ENCODE measurements around the gene TIMM50. TPM values are rescaled to one million over a fixed set of nuclear protein-coding genes. Genes with fewer than 3 reads are reported as not detected.
A peak's percentile ranks its signal among the peaks of the same experiment; 100 is the strongest.

The TIMM50 gene
- total RNA-seq, 4 donors from 2014 or later: 38.4 to 65.5 (median 55.4) TPM

DNA sequence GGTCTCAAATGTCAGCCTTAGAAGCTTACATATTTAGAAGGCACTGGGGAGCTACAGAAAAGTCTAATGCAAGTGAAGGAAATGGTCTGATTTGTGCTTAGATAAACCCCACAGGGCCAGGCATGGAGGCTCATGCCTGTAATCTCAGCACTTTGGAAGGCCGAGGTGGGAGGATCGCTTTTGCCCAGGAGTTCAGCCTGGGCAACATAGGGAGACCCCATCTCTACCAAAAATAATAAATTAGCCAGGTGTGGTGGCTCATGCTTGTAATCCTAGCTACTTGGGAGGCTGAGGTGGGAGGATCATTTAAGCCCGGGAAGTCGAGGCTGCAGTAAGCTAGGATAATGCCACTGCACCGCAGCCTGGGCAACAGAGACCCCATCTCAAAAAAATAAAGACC lies 15.4 kb downstream of the TIMM50 start:
- TF ChIP-seq, protein P1, sequence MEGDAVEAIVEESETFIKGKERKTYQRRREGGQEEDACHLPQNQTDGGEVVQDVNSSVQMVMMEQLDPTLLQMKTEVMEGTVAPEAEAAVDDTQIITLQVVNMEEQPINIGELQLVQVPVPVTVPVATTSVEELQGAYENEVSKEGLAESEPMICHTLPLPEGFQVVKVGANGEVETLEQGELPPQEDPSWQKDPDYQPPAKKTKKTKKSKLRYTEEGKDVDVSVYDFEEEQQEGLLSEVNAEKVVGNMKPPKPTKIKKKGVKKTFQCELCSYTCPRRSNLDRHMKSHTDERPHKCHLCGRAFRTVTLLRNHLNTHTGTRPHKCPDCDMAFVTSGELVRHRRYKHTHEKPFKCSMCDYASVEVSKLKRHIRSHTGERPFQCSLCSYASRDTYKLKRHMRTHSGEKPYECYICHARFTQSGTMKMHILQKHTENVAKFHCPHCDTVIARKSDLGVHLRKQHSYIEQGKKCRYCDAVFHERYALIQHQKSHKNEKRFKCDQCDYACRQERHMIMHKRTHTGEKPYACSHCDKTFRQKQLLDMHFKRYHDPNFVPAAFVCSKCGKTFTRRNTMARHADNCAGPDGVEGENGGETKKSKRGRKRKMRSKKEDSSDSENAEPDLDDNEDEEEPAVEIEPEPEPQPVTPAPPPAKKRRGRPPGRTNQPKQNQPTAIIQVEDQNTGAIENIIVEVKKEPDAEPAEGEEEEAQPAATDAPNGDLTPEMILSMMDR (IDR thresholded peaks at IDR 0.05): no peak
- TF ChIP-seq POLR2A (IDR thresholded peaks at IDR 0.05): no peak
- no peak for TF ChIP-seq EP300 (IDR thresholded peaks at IDR 0.05)
- no peaks in the 10 kb centered on the region for H3K9me3 ChIP-seq
- H3K4me3 ChIP-seq: no peak overlapping the region
- H3K27me3 ChIP-seq: peaks cover 0 to 55% of the 10 kb centered on the region in 2 donors
- peaks cover 0 to 14% (median 0%) of the 10 kb centered on the region in 3 donors for H3K36me3 ChIP-seq
- peaks cover 0 to 18% (median 10%) of the 10 kb centered on the region in 4 donors for H3K4me1 ChIP-seq
- 63 to 70% methylated on average over 5 of the region's 5 CpGs for WGBS, 2 donors
- DNase-seq (ENCODE audit: low spot score in 2 of 2): no peak
- H3K27ac ChIP-seq: no peak overlapping the region

DNA sequence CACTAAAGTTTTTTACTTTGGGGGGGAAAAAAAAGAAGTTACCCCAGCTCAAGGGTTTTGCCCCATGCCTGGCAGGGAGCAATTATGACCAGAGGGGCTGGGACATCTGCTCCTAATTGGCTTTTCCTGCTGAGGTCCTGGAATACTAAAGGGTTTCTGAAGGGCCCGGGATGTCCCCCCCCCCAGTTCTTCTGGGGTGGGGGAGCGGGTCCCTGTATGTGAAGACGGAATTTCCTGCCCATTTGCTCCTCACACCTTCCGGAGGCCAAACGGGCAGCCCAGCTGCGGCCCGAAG lies 17.0 kb downstream of the TIMM50 start:
- H3K27me3 ChIP-seq: peaks cover 0 to 64% of the 10 kb centered on the region in 2 donors
- H3K9me3 ChIP-seq: peaks cover 0 to 1% (median 0%) of the 10 kb centered on the region in 4 donors
- no peak for DNase-seq (ENCODE audit: low spot score in 2 of 2)
- no peak overlapping the region for H3K27ac ChIP-seq
- H3K4me1 ChIP-seq: peaks cover 0 to 21% (median 10%) of the 10 kb centered on the region in 4 donors
- no peaks in the 10 kb centered on the region for H3K36me3 ChIP-seq
- H3K4me3 ChIP-seq: peak overlapping the region in 1 of 4 donors; percentile 12
- TF ChIP-seq POLR2A (IDR thresholded peaks at IDR 0.05) (no peak), EP300 (IDR thresholded peaks at IDR 0.05) (no peak)
- TF ChIP-seq, protein P1 (IDR thresholded peaks at IDR 0.05): no peak
- WGBS, 2 donors: 0 to 5% methylated on average over 5 to 6 of the region's 7 CpGs

DNA sequence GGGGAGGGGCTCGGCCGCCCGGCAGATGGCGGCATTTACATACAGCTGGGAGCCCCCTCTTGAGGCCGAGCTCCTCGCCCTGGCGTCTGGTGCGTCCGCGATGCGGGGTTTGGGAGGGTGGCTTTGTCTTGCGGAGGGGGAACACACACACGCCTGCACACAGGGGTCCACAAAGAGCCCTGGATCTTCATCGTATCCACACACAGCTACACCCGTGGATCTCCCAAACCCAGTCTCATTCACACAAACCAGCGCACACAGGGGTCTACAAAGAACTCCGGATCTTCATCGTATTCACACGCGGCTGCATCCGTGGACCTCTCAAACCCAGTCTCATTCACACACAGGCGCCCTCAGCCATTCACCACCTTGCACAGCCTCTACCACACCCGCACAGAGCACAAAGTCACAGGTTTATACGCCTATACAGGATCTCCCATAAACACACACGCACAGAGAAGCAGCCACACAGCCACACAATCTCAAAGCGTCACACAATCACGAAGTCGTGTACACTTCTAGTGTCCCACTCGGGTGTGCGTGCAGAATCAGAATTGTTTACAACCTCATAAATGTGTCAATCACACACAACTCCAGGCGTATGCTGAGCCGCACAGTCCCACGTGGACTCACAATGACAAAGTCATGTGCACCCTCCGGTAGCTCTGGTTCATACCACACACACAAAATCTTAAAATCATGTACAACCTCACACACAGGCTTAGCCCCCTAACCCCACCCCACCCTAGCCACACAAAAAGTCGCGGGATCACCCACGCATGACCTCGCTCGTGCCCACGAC lies 17.6 kb downstream of the TIMM50 start:
- peak overlapping the region in 1 of 4 donors; percentile 12 for H3K4me3 ChIP-seq
- no peaks in the 10 kb centered on the region for H3K36me3 ChIP-seq
- peaks cover 0 to 26% (median 10%) of the 10 kb centered on the region in 4 donors for H3K4me1 ChIP-seq
- 1% methylated on average over 36 of the region's 40 CpGs for WGBS, 2 donors
- no peak overlapping the region for H3K27ac ChIP-seq
- peaks cover 0 to 3% (median 0%) of the 10 kb centered on the region in 4 donors for H3K9me3 ChIP-seq
- TF ChIP-seq EP300 (IDR thresholded peaks at IDR 0.05) (no peak), POLR2A (IDR thresholded peaks at IDR 0.05) (no peak)
- TF ChIP-seq, protein P1 (IDR thresholded peaks at IDR 0.05): peak in 2 of 5 experiments; percentile 4 to 27
- DNase-seq (ENCODE audit: low spot score in 2 of 2): no peak
- H3K27me3 ChIP-seq: peaks cover 0 to 67% of the 10 kb centered on the region in 2 donors

DNA sequence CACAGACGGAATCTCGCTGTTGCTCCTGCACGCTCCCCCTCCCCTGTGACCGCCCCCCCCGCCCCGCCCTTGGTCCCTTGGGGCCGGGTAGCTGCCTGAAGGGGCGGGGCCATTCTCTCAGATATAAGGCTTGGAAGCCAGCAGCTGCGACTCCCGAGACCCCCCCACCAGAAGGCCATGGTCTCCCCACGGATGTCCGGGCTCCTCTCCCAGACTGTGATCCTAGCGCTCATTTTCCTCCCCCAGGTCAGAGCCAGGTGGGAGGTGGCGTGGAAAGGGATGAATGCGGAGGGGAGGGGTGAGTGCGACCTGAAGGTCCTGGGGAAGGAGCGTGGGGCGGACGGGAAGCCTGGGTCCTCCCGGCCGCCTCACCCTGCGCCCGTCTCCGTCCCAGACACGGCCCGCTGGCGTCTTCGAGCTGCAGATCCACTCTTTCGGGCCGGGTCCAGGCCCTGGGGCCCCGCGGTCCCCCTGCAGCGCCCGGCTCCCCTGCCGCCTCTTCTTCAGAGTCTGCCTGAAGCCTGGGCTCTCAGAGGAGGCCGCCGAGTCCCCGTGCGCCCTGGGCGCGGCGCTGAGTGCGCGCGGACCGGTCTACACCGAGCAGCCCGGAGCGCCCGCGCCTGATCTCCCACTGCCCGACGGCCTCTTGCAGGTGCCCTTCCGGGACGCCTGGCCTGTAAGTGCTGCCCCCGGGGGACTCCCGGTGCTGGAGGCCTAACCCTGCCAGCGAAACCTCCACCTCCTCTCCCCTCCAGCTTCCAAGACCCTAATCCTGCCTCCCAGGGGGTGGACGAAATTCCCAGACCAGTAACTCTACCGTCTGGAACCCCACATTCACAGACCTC lies 18.4 kb downstream of the TIMM50 start, which contains the start of gene DLL3:
DLL3 (plus strand) TSS at position 150 of the 845 bp plus-strand sequence; CDS start at position 178, 28 bp downstream.
- WGBS, 2 donors: 1 to 2% methylated on average over 14 to 44 of the region's 60 CpGs
- no peaks in the 10 kb centered on the region for H3K36me3 ChIP-seq
- no peak for DNase-seq (ENCODE audit: low spot score in 2 of 2)
- H3K4me3 ChIP-seq: peak within 1 kb of the TSS in 1 of 4 donors; percentile 12
- no peak within 1 kb of the TSS for H3K27ac ChIP-seq
- peaks cover 0 to 3% (median 0%) of the 10 kb centered on the region in 4 donors for H3K9me3 ChIP-seq
- TF ChIP-seq, protein P1 (IDR thresholded peaks at IDR 0.05): no peak
- TF ChIP-seq EP300 (IDR thresholded peaks at IDR 0.05) (no peak), POLR2A (IDR thresholded peaks at IDR 0.05) (no peak)
- H3K4me1 ChIP-seq: peaks cover 0 to 26% (median 10%) of the 10 kb centered on the region in 4 donors
- peaks cover 0 to 75% of the 10 kb centered on the region in 2 donors for H3K27me3 ChIP-seq

Data from tibial nerve (tissue), 4 donors.